Psoas muscle (tissue), 8 donors: ENCODE results near the gene BRINP2. TPM values are rescaled to one million over a fixed set of nuclear protein-coding genes. Genes with fewer than 3 reads are reported as not detected.

Source experiments
- ATAC-seq, 4 donors: fragments of 200-7000 bp; cut with Tn5 transposase; one replicate each; pipeline ENCODE4 v1.9.1; 2020; ENCODE audit warnings: moderate library complexity in 3 of 4, mild to moderate bottlenecking in 2 of 4
- DNase-seq, 2 donors: peaks; one replicate each; pipeline ENCODE4 v3.0.0-alpha.2; 2020
- H3K27ac ChIP-seq: fragments of 200-600 bp; one replicate; pipeline ENCODE4 v1.8.0; 2022
- H3K27me3 ChIP-seq, 3 donors: fragments of 200-600 bp in 1 of 3; one replicate each; pipeline versions ENCODE4 v1.6.1 to v1.8.0; 2013 to 2022; ENCODE audit warnings: low read length in 2 of 3, mild to moderate bottlenecking in 2 of 3, moderate library complexity in 1 of 3; ENCODE audit not compliant: insufficient read depth in 3 of 3
- H3K36me3 ChIP-seq, 2 donors: fragments of 200-600 bp in 1 of 2; one replicate each; pipeline versions ENCODE4 v1.6.1 to v1.8.0; 2013 to 2022; ENCODE audit warnings: low read depth in 1 of 2, mild to moderate bottlenecking in 1 of 2, moderate library complexity in 1 of 2; ENCODE audit not compliant: insufficient read depth in 1 of 2
- H3K4me1 ChIP-seq: fragments of 200-600 bp; one replicate; pipeline ENCODE4 v1.8.0; 2022
- H3K4me3 ChIP-seq: fragments of 200-600 bp; one replicate; pipeline ENCODE4 v1.8.0; 2022; ENCODE audit warnings: mild to moderate bottlenecking
- H3K9me3 ChIP-seq: fragments of 200-600 bp; one replicate; pipeline ENCODE4 v1.8.0; 2022
- CTCF ChIP-seq: fragments of 200-600 bp; IDR thresholded peaks from one replicate; pipeline ENCODE4 v1.8.0; 2022; ENCODE audit warnings: antibody characterized with exemption
- WGBS, 3 donors: extraction: QIAGEN DNeasy Blood & Tissue Kit; methylation state at CpG; one replicate each; pipeline versions ENCODE4 v1.1.6 to v1.1.7; 2013; 5-methylcytosine and 5-hydroxymethylcytosine counted together
- intact Hi-C, 2 donors: fragments of 100-400 bp; cut with DNase I; formaldehyde crosslinking; loops; one replicate each; pipeline versions ENCODE4 v1.11.0 to v1.14.2; 2022
- polyA plus RNA-seq, 3 donors: library from polyadenylated mRNA; stranded (reverse); fragments of 200-250 nt; gene quantifications; one replicate each; pipeline ENCODE4 v1.2.3, GENCODE V29; 2013
- total RNA-seq, 4 donors: library from RNA; stranded (reverse); fragmentation: NEBNext Ultra II Directional in 2 of 4; extraction: Animal tissue kit (Norgen Biotek cat#: 25700) in 2 of 4; gene quantifications; one replicate each; pipeline versions ENCODE4 v1.2.1 to v1.2.4, GENCODE V29; 2021 to 2023
- donor health status: healthy with polysubstance abuse.
- donor health status: DM: no; HTN: no; CAD: no; lungs with moderate emphysema.
- donor health status: Bipolar disorder and iron deficiency.
- donor health status: healthy.
- donor health status: DM: yes; HTN: yes; CAD: no.
- donor health status: DM: no; HTN: no; CAD: no.
- donor health status: DM: no; HTN: no; CAD: no.
- donor health status: DM: yes; HTN: yes; CAD: no.

BRINP2 gene
- total and polyA plus RNA-seq, 7 donors = 0.04 to 0.38 (median 0.23) TPM; not detected in 3

GRCh38 chr1:177239792-177240191 is 69.0 kb downstream of the BRINP2 start:
- no peaks in the 10 kb centered on the region for H3K4me1 ChIP-seq
- no peak for TF ChIP-seq CTCF
- intact Hi-C loops = no loop called here
- H3K27me3 ChIP-seq = no peaks in the 10 kb centered on the region
- no peak overlapping the region for H3K27ac ChIP-seq
- no peak for DNase-seq
- ATAC-seq = no peak
- 80 to 85% (median 81%) methylated on average over 2 of the region's 2 CpGs for WGBS, 3 donors
- no peaks in the 10 kb centered on the region for H3K36me3 ChIP-seq
- no peaks in the 10 kb centered on the region for H3K9me3 ChIP-seq
- H3K4me3 ChIP-seq = no peak overlapping the region

- 76 to 91% (median 78%) methylated on average over 1 of the region's 1 CpG for WGBS, 3 donors
- no peak for ATAC-seq
- Histone ChIP-seq H3K36me3 (no peaks in the 10 kb centered on the region), H3K27ac (no peak overlapping the region), H3K27me3 (no peaks in the 10 kb centered on the region), H3K9me3 (no peaks in the 10 kb centered on the region), H3K4me3 (no peak overlapping the region), H3K4me1 (no peaks in the 10 kb centered on the region)
- no peak for TF ChIP-seq CTCF
- intact Hi-C loops = no loop called here
- no peak for DNase-seq
Measured at GRCh38 chr1:177243773-177244172, 73.0 kb downstream of the BRINP2 start.

DNA sequence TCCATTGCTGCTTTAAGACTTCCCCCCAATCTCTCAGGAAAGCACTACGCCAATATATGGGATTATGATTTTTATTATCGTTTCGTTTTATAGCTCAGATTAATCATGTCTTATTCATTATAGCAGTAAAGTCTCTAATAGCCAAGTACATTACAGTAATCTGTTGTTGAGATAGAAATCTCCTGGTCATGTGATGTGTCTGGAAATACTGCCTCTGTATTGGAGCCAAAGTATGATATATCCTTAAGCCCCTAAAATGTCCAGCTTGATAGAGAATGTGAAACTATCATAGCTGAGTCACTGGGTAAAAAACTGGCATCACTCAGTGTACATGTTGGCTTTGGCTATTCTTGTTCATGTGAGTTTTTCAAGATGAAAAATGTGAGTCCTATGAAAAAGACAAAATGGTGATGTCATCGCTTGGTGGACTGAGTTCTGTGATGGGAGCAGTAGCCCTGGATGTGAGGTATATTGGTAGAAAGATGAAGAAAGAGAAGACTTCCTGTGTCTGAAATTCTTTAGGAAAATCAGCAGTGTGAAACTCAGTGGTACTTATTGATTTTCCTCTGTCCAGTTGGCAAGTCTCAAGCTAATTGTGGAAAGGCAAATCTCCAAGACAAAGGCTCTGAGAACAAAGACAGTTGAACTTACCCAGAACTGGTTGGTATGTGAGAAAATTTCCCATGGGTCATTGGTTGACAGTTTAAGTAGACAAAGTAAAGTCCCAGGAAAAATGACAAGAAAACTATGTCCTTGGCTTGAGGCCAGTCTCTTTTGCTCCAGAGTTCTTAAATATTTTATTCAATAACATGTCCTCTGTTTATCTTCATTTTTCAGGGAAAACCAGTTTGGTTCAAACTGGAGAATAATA is 76.2 kb downstream of the BRINP2 start:
- ATAC-seq (no peak), DNase-seq (no peak)
- Histone ChIP-seq H3K27me3 (no peaks in the 10 kb centered on the region), H3K27ac (no peak overlapping the region), H3K9me3 (no peaks in the 10 kb centered on the region), H3K4me1 (no peaks in the 10 kb centered on the region), H3K36me3 (no peaks in the 10 kb centered on the region), H3K4me3 (no peak overlapping the region)
- TF ChIP-seq CTCF = no peak
- 90 to 93% (median 91%) methylated on average over 4 of the region's 4 CpGs for WGBS, 3 donors
- intact Hi-C loops = no loop called here

- Histone ChIP-seq H3K4me3 (no peak overlapping the region), H3K27me3 (no peaks in the 10 kb centered on the region)
- intact Hi-C loops = no loop called here
Measured at GRCh38 chr1:177247623-177248176, 76.9 kb downstream of the BRINP2 start.

More at GRCh38 chr1:177247623-177248176, 76.9 kb downstream of the BRINP2 start:
- DNase-seq = no peak
- no peak for ATAC-seq
- no peak overlapping the region for H3K27ac ChIP-seq
- H3K9me3 ChIP-seq = no peaks in the 10 kb centered on the region
- no peak for TF ChIP-seq CTCF
- 77 to 80% (median 80%) methylated on average over 9 of the region's 9 CpGs for WGBS, 3 donors
- no peaks in the 10 kb centered on the region for H3K36me3 ChIP-seq
- no peaks in the 10 kb centered on the region for H3K4me1 ChIP-seq
